ENCODE measurements around the gene KRTAP12-4. TPM values are rescaled to one million over a fixed set of nuclear protein-coding genes. Genes with fewer than 3 reads are reported as not detected.

KRTAP12-4 gene
- polyA plus RNA-seq, result not detected in 2 replicates
- polyA minus RNA-seq, result not detected in 2 replicates

GRCh38 chr21:44654576-44655175, at the start of gene KRTAP12-4:
Gene KRTAP12-4 (minus strand): TSS chr21:44654659. CDS start chr21:44654614, 45 bp downstream.
- Histone ChIP-seq H3K27me3 (ENCODE audit: insufficient read depth, low read depth, low read length) (no peaks in the 10 kb centered on the region), H3K4me2 (ENCODE audit: low read length) (no peak within 1 kb of the TSS), H3K9me2 (ENCODE audit: insufficient read depth, low read length) (no peaks in the 10 kb centered on the region), H3K79me2 (replicated peaks; ENCODE audit: insufficient read depth, low read length) (no peaks in the 10 kb centered on the region), H4K20me1 (ENCODE audit: insufficient read depth) (no peaks in the 10 kb centered on the region), H2AFZ (ENCODE audit: low read depth, low read length) (no peak within 1 kb of the TSS), H3K4me3 (ENCODE audit: low read length) (no peak within 1 kb of the TSS), H3F3A (ENCODE audit: insufficient read depth, low read length, poor library complexity, severe bottlenecking) (no peaks in the 10 kb centered on the region), H3K36me3 (ENCODE audit: insufficient read depth, low read length) (no peaks in the 10 kb centered on the region), H3K9me3 (ENCODE audit: low read length) (no peaks in the 10 kb centered on the region), H3K27ac (ENCODE audit: low read length) (no peak within 1 kb of the TSS), H3K9ac (ENCODE audit: low read length) (no peak within 1 kb of the TSS)
- TF ChIP-seq POLR2AphosphoS5 (IDR thresholded peaks at IDR 0.05) (no peak), TAF1 (IDR thresholded peaks at IDR 0.05; ENCODE audit: low read depth) (no peak), REST (IDR thresholded peaks at IDR 0.05; ENCODE audit: borderline replicate concordance) (no peak), CTCF (IDR thresholded peaks at IDR 0.05; ENCODE audit: poor library complexity, severe bottlenecking) (no peak), EZH2 (IDR thresholded peaks at IDR 0.05; ENCODE audit: borderline replicate concordance, insufficient read depth, low read length, poor library complexity, severe bottlenecking) (no peak), MXI1 (conservative IDR thresholded peaks at IDR 0.05; ENCODE audit: poor library complexity, severe bottlenecking) (no peak), RAD21 (conservative IDR thresholded peaks at IDR 0.05) (no peak), EP300 (conservative IDR thresholded peaks at IDR 0.05; ENCODE audit: poor library complexity, severe bottlenecking) (no peak), SMC3 (conservative IDR thresholded peaks at IDR 0.05; ENCODE audit: poor library complexity) (no peak)

- Histone ChIP-seq H3K36me3 (ENCODE audit: insufficient read depth, low read length) (no peaks in the 10 kb centered on the region), H3K9me2 (ENCODE audit: insufficient read depth, low read length) (no peaks in the 10 kb centered on the region), H2AFZ (ENCODE audit: low read depth, low read length) (no peak overlapping the region), H3K9ac (ENCODE audit: low read length) (no peak overlapping the region), H3K4me3 (ENCODE audit: low read length) (no peak overlapping the region), H3K27ac (ENCODE audit: low read length) (no peak overlapping the region), H4K20me1 (ENCODE audit: insufficient read depth) (no peaks in the 10 kb centered on the region), H3F3A (ENCODE audit: insufficient read depth, low read length, poor library complexity, severe bottlenecking) (no peaks in the 10 kb centered on the region), H3K79me2 (replicated peaks; ENCODE audit: insufficient read depth, low read length) (no peaks in the 10 kb centered on the region), H3K27me3 (ENCODE audit: insufficient read depth, low read depth, low read length) (peaks cover 49% of the 10 kb centered on the region), H3K4me2 (ENCODE audit: low read length) (no peak overlapping the region), H3K9me3 (ENCODE audit: low read length) (no peaks in the 10 kb centered on the region)
- TF ChIP-seq CTCF (IDR thresholded peaks at IDR 0.05; ENCODE audit: poor library complexity, severe bottlenecking) (no peak), SMC3 (conservative IDR thresholded peaks at IDR 0.05; ENCODE audit: poor library complexity) (no peak), REST (IDR thresholded peaks at IDR 0.05; ENCODE audit: borderline replicate concordance) (no peak), RAD21 (conservative IDR thresholded peaks at IDR 0.05) (no peak), EZH2 (IDR thresholded peaks at IDR 0.05; ENCODE audit: borderline replicate concordance, insufficient read depth, low read length, poor library complexity, severe bottlenecking) (no peak), MXI1 (conservative IDR thresholded peaks at IDR 0.05; ENCODE audit: poor library complexity, severe bottlenecking) (no peak), POLR2AphosphoS5 (IDR thresholded peaks at IDR 0.05) (no peak), TAF1 (IDR thresholded peaks at IDR 0.05; ENCODE audit: low read depth) (no peak), EP300 (conservative IDR thresholded peaks at IDR 0.05; ENCODE audit: poor library complexity, severe bottlenecking) (no peak)
Measured at GRCh38 chr21:44703731-44704635, 49.5 kb upstream of the KRTAP12-4 start.

All from neural cell (in vitro differentiated cells).